Subcutaneous adipose tissue (tissue), 4 donors: ENCODE data around the gene ZNF608. TPM values are rescaled to one million over a fixed set of nuclear protein-coding genes. Genes with fewer than 3 reads are reported as not detected.

Experiments
- total RNA-seq, 4 donors: library from RNA; depleted of rRNA; stranded (reverse); fragments of >200 nt; gene quantifications; one replicate each; pipeline ENCODE4 v1.1.0, GENCODE V29; 2016
- TF ChIP-seq, protein P1 (sequence below): fragments of 450-650 bp; IDR thresholded peaks from one replicate; pipeline ENCODE4 v1.5.1; 2016; ENCODE audit warnings: low read depth, mild to moderate bottlenecking, control low read depth, antibody characterized with exemption, moderate library complexity

The ZNF608 gene
- total RNA-seq, 4 donors from 2014 or later, result 8.0 to 17.2 (median 10.8) TPM

DNA sequence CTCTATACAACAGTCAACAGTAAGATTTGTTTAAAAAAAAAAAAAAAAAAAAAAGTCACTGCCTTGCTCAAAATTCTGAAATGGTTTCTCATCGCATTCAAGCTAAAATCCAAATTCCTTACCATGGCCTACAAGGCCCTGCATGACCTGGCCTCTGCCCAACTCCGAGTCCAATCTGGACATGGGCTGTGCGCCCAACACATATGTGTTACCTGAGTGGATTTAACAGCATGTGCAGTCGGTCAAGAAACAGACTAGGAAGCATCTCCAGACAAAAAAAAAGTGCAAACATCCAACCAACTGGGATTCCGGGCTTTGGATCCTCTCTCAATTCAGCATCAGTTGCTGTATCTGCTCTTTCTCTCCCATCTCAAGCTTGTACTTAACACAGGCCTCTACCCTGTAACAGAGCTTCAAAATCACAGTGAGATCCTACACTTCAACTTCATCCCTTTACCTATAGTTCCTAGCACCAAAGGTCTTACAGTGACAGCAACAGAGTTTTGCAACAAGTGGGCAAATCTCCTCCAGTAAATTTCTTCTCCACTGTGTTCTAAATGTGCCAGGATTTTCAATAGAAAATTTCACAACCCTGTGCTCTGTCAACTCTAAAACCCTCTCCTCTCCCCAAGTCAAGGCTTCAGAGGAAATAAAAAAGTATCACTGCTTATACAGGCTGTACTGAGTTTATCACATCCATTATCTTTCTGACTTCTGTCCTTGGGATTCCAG lies 19.6 kb downstream of the ZNF608 start:
- TF ChIP-seq, protein P1, sequence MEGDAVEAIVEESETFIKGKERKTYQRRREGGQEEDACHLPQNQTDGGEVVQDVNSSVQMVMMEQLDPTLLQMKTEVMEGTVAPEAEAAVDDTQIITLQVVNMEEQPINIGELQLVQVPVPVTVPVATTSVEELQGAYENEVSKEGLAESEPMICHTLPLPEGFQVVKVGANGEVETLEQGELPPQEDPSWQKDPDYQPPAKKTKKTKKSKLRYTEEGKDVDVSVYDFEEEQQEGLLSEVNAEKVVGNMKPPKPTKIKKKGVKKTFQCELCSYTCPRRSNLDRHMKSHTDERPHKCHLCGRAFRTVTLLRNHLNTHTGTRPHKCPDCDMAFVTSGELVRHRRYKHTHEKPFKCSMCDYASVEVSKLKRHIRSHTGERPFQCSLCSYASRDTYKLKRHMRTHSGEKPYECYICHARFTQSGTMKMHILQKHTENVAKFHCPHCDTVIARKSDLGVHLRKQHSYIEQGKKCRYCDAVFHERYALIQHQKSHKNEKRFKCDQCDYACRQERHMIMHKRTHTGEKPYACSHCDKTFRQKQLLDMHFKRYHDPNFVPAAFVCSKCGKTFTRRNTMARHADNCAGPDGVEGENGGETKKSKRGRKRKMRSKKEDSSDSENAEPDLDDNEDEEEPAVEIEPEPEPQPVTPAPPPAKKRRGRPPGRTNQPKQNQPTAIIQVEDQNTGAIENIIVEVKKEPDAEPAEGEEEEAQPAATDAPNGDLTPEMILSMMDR, result no peak

DNA sequence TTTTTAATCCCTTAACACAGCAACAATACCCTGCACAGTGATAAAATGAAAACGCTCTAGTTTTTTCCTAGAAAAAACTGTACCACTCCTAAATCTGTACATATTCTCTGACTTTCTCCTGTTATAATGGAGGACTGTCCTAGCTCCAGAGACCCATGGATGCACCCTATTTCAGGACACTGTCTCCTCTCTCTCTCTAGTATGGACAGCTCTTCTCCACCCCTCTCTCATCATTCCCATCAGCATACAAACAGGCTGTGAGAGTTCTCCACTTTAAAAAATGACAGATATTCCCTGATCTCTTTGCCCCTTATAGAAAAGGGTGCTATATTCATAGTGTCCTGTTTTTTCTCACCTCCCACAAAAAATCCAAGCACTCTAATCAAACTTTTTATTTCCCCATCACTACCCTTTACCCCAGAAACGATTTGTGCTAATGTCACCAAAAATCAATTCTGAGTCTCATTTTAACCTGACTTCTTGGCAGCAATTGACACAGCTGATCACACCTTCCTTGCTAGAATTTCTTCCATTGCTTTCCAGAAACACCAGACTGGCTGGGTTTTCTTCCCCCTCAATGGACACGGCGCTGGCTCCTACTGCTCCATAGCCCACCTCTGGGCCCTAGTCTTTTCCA lies 20.7 kb downstream of the ZNF608 start:
- TF ChIP-seq, protein P1, result no peak

DNA sequence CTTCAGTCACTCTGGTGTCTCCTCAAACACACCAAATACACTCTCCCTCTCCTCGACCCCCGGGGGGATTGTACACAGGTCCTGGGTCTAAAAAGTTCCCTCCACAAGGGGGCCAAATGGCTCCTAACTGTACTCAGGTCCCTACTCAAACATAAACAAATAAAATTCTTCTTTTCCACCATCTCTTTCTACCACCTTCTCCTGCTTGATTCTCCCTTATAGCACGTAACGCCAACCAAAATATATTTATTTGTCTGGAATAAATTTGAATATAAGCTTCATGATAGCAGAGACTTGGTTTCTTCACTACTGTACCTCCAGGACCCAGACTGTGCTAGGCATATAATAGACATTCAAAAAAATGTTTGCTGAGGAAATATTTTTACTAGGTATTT lies 21.4 kb downstream of the ZNF608 start:
- TF ChIP-seq, protein P1, result no peak

DNA sequence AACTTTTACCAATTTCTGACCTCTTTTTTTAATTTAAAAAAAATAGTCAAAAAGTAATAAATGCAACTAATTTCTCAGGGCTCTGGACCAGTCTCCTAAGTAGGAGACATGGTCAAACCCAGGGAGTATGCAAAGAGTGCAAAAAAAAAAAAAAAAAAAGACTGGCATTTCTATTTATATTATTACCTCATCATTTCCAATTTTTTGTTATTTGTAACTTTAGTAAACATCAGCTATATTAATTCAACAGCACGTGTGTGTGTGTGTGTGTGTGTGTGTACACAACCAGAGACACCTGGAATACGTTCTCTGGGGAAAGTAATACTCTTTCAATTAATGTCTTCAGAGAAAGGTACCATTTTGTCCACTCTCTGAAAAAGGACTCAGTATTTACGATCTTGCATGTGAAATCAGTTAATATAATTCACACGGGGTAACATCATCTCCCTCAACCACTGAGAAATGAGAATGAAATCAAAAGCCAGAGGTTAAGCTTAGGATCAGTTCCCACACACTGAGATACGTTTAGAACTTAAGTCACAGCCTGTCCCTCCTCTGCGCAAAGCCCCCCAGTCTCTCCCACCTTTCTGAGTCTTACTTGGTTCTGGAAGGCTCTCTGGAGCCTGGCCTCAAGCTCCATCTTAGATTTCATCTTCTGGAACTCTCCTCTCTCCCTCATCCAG lies 21.9 kb downstream of the ZNF608 start:
- TF ChIP-seq, protein P1, result no peak

DNA sequence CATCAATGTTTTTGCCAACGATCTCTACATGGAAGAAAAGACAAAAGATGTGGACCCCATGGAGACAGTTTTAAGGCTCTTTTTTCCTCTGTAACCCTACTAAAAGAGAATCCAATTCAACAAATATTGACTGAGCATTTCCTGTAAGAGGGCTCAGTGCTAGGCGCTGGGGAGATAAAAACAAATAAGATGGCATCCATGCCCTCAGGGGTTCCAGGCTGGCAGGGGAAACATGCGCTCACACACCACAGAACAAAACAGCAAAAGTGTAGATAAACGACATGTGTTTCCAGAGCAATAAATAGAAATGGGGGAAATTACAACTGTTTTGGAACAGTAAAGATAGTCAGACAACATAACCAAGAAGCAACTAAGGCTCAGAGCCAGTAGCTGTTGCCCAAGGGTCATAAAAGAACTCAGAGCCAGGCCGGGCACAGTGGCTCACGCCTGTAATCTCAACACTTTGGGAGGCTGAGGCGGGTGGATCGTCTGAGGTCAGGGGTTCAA lies 25.2 kb downstream of the ZNF608 start:
- TF ChIP-seq, protein P1, result no peak

DNA sequence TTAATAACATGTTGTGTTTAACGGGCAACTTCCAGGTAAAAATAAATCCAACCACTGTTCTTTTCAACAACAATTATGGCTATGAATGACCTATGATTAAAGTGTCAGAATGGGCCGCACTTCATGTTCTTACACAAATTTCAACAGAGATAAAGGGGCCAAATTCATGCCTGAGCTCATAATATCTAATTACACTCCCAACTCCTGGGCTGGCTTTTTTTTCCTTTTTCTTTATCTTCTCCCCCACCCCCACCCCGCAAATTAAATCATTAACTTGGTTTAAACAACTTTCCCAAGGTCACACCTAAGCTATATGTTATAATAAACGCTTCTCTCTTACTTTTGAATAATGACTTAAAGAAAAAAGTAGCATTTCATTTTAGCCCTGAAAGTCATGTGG lies 25.8 kb downstream of the ZNF608 start:
- TF ChIP-seq, protein P1, result no peak
